NCI-H526 (cell line): ENCODE data around the gene TPD52L2.

Experiments used
- DNase-seq, 2 experiments: peaks; one replicate each; lab custom pipeline; 2025; lab: John Stamatoyannopoulos, UW

TPD52L2 gene

DNA sequence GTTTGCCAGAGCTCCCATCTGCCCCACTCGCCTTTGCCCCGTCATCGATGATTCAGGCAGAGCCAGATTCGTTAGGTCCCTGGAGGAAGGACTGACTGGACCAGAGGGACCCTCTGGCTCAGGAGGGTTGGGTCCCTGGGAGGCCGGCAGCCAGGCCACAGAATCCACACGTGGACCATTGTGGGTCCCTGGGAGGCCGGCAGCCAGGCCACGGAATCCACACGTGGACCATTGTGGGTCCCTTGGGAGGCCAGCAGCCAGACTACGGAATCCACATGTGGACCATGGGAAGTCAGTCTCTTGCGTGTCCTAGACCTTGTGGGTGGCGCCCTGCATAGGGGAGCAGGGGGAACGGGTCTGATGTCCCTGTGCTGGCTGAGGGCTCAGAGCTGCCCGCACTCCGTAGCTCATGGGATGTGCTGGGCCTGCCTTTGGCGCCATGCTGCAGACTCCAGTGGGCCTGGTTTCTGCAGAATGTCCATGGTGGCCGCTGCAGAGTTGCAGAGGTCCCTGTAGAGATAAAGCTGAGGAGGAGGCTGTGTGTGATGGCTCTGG lies 67.6 kb downstream of the TPD52L2 start:
- DNase-seq = no peak

DNA sequence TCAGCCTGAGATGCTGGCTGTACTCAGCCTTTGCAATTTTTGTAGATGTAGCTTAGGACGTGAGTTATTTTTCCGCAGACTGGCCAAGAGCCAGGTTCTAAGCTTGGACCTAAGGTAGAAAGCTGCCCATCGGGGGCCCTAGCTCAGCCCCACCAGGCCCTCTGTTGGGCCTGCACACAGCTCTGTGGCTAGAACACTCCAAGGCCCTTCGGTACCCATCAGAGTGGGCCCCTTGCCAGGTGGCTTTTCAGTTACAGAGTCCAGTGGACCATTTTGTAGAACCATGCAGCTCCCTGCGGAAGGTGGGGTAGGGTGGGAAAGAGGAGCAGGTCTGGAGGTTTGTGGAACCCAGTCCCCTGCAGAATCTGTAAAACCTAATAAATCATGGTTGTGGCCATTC lies 68.6 kb downstream of the TPD52L2 start:
- no peak for DNase-seq

- peak in 1 of 2 experiments; percentile 26 for DNase-seq
Measured at GRCh38 chr20:63934271-63935068, 69.4 kb downstream of the TPD52L2 start.

- DNase-seq = no peak
Measured at GRCh38 chr20:63935447-63935846, 70.4 kb downstream of the TPD52L2 start.

DNA sequence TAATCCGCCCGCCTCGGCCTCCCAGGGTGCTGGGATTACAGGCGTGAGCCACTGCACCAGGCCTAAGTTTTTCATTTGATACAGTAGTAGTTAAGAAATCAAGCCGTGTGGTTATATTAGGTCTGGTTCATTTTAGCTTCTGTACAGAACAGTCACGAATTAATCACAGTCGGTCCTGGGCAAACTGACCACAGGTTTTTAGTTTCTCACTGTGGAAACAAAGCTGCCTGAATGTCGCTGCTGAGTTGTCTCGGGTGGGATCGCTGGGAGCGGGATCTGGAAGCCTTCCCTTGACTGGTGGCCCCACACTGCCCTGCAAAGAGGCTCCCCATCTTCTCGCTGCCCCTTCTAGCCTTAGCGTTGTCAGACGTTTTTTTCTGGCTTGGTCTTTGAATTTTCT lies 72.5 kb downstream of the TPD52L2 start:
- DNase-seq = no peak

DNA sequence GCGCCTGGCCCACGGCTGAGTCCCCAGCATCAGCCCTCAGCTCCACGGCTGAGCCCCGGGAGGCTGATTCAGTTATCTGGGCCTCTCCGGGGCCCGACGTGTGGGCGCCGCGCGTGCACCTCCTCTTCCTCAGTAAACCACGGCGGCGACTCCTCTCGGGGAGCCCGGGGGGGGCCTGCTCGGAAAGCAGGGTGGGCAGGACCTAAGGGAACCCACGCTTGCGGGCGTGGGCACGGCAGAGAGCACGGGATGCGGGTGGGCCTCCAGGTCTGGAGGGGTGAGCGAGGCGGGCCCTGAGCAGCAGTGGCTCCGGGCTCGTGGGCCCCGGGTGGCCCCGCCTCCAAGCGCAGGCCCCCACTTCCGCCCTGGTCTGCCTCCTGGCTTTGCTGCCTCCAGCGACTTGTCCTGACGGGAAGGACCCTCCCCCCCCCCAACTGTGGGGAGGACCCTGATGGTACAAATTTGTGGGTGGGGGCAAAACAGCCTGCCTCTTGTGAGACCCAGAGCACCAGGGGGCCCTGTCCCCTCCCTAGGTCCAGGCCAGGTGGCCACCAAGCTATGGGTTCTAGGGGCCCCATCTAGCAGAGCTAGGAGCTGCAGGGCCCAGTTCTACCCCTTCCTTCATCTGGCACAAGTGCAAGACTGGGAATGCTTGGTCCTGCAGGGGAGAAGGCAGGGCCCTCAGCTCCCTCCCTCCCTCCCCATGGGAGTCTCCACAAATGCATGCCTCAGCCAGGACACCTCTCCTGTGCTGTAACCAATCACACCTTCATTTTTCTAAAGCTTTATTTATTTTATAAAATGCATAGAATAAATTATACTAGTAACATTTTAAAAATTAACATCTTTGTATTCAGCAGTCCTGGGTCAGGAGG lies 74.2 kb downstream of the TPD52L2 start:
- DNase-seq = no peak

GRCh38 chr20:63940071-63940471 lies 75.0 kb downstream of the TPD52L2 start:
- DNase-seq = no peak

- DNase-seq = no peak
Measured at GRCh38 chr20:63940472-63941266, 75.6 kb downstream of the TPD52L2 start.
